Stimulated activated naive CD8-positive, alpha-beta T cell treated with anti-CD3 and anti-CD28 coated beads, Interleukin-15, Interleukin-2, amounts not matched to agents 100 ng/mL and 50 ng/mL, for 24 hours (primary cell): ENCODE measurements around the gene PARP1.
"Not testable (repeated sequence)": the region's sequence is repeated elsewhere in the genome, so short reads cannot be mapped to it uniquely, and the experiment has no call there.

ENCODE experiments used
- H3K27ac Mint-ChIP-seq: one replicate; pipeline ENCODE4 v1.8.0; 2021; ENCODE audit warnings: mild to moderate bottlenecking, mixed read lengths
- H3K27me3 Mint-ChIP-seq: one replicate; pipeline ENCODE4 v1.8.0; 2021; ENCODE audit warnings: mixed read lengths
- H3K36me3 Mint-ChIP-seq: one replicate; pipeline ENCODE4 v1.8.0; 2021; ENCODE audit warnings: low read depth, mixed read lengths
- H3K4me1 Mint-ChIP-seq: one replicate; pipeline ENCODE4 v1.8.0; 2021; ENCODE audit warnings: low read depth, mixed read lengths
- H3K4me3 Mint-ChIP-seq: one replicate; pipeline ENCODE4 v1.8.0; 2021; ENCODE audit warnings: mild to moderate bottlenecking, mixed read lengths
- H3K9me3 Mint-ChIP-seq: one replicate; pipeline ENCODE4 v1.8.0; 2021; ENCODE audit warnings: mixed read lengths

The PARP1 gene

GRCh38 chr1:226344441-226345259, 63.2 kb downstream of the PARP1 start:
- Mint-ChIP-seq H3K36me3 (peaks cover 8% of the 10 kb centered on the region), H3K4me1 (peaks cover 5% of the 10 kb centered on the region), H3K4me3 (no peak overlapping the region), H3K9me3 (peaks cover 7% of the 10 kb centered on the region), H3K27me3 (peaks cover 13% of the 10 kb centered on the region), H3K27ac (no peak overlapping the region)

GRCh38 chr1:226342656-226343055, 65.2 kb downstream of the PARP1 start:
- Mint-ChIP-seq H3K36me3 (peaks cover 8% of the 10 kb centered on the region), H3K9me3 (peaks cover 7% of the 10 kb centered on the region), H3K4me3 (no peak overlapping the region), H3K27ac (no peak overlapping the region), H3K4me1 (peaks cover 10% of the 10 kb centered on the region), H3K27me3 (peaks cover 13% of the 10 kb centered on the region)

GRCh38 chr1:226340111-226340510, 67.8 kb downstream of the PARP1 start:
- not testable (repeated sequence) for H3K27ac Mint-ChIP-seq, H3K9me3 Mint-ChIP-seq, H3K4me3 Mint-ChIP-seq, H3K36me3 Mint-ChIP-seq
- H3K27me3 Mint-ChIP-seq, result peaks cover 13% of the 10 kb centered on the region
- peaks cover 17% of the 10 kb centered on the region for H3K4me1 Mint-ChIP-seq

GRCh38 chr1:226337276-226337875, 70.5 kb downstream of the PARP1 start:
- Mint-ChIP-seq H3K4me1 (peaks cover 18% of the 10 kb centered on the region), H3K9me3 (peaks cover 7% of the 10 kb centered on the region), H3K27ac (no peak overlapping the region), H3K36me3 (peaks cover 8% of the 10 kb centered on the region), H3K4me3 (no peak overlapping the region), H3K27me3 (peaks cover 13% of the 10 kb centered on the region)

GRCh38 chr1:226335661-226336060, 72.2 kb downstream of the PARP1 start:
- Mint-ChIP-seq H3K36me3 (peaks cover 6% of the 10 kb centered on the region), H3K27ac (no peak overlapping the region), H3K27me3 (peaks cover 10% of the 10 kb centered on the region), H3K4me3 (no peak overlapping the region), H3K4me1 (peaks cover 18% of the 10 kb centered on the region), H3K9me3 (peaks cover 6% of the 10 kb centered on the region)

GRCh38 chr1:226332947-226333346, 74.9 kb downstream of the PARP1 start:
- H3K4me1 Mint-ChIP-seq, result peaks cover 15% of the 10 kb centered on the region
- no peaks in the 10 kb centered on the region for H3K27me3 Mint-ChIP-seq
- H3K27ac Mint-ChIP-seq, result no peak overlapping the region
- H3K9me3 Mint-ChIP-seq, result no peaks in the 10 kb centered on the region
- H3K4me3 Mint-ChIP-seq, result peak overlapping the region; percentile 75
- H3K36me3 Mint-ChIP-seq, result no peaks in the 10 kb centered on the region

- H3K27ac Mint-ChIP-seq, result no peak overlapping the region
- H3K4me3 Mint-ChIP-seq, result no peak overlapping the region
- no peaks in the 10 kb centered on the region for H3K36me3 Mint-ChIP-seq
- H3K9me3 Mint-ChIP-seq, result no peaks in the 10 kb centered on the region
- no peaks in the 10 kb centered on the region for H3K27me3 Mint-ChIP-seq
- peaks cover 5% of the 10 kb centered on the region for H3K4me1 Mint-ChIP-seq
Observed at GRCh38 chr1:226329237-226329636, 78.7 kb downstream of the PARP1 start.

- no peaks in the 10 kb centered on the region for H3K4me1 Mint-ChIP-seq
- H3K27ac Mint-ChIP-seq, result no peak overlapping the region
- no peaks in the 10 kb centered on the region for H3K36me3 Mint-ChIP-seq
- H3K4me3 Mint-ChIP-seq, result no peak overlapping the region
- H3K27me3 Mint-ChIP-seq, result no peaks in the 10 kb centered on the region
- H3K9me3 Mint-ChIP-seq, result no peaks in the 10 kb centered on the region
Observed at GRCh38 chr1:226327761-226328162, 80.1 kb downstream of the PARP1 start.

GRCh38 chr1:226325178-226325577, 82.7 kb downstream of the PARP1 start:
- no peak overlapping the region for H3K4me3 Mint-ChIP-seq

GRCh38 chr1:226324479-226324878, 83.4 kb downstream of the PARP1 start:
- Mint-ChIP-seq H3K4me1 (no peaks in the 10 kb centered on the region), H3K27ac (no peak overlapping the region), H3K9me3 (no peaks in the 10 kb centered on the region), H3K4me3 (no peak overlapping the region), H3K27me3 (no peaks in the 10 kb centered on the region), H3K36me3 (no peaks in the 10 kb centered on the region)

More at GRCh38 chr1:226325178-226325577, 82.7 kb downstream of the PARP1 start:
- H3K27ac Mint-ChIP-seq, result no peak overlapping the region
- H3K9me3 Mint-ChIP-seq, result no peaks in the 10 kb centered on the region
- H3K4me1 Mint-ChIP-seq, result no peaks in the 10 kb centered on the region
- no peaks in the 10 kb centered on the region for H3K27me3 Mint-ChIP-seq
- H3K36me3 Mint-ChIP-seq, result no peaks in the 10 kb centered on the region

- Mint-ChIP-seq H3K9me3 (no peaks in the 10 kb centered on the region), H3K27me3 (peaks cover 4% of the 10 kb centered on the region), H3K27ac (no peak overlapping the region), H3K36me3 (no peaks in the 10 kb centered on the region), H3K4me1 (no peaks in the 10 kb centered on the region), H3K4me3 (no peak overlapping the region)
Observed at GRCh38 chr1:226322986-226323385, 84.9 kb downstream of the PARP1 start.

GRCh38 chr1:226320930-226321329, 87.0 kb downstream of the PARP1 start:
- H3K27ac Mint-ChIP-seq, result no peak overlapping the region
- H3K4me1 Mint-ChIP-seq, result no peaks in the 10 kb centered on the region
- H3K27me3 Mint-ChIP-seq, result peaks cover 15% of the 10 kb centered on the region
- H3K9me3 Mint-ChIP-seq, result no peaks in the 10 kb centered on the region
- H3K4me3 Mint-ChIP-seq, result no peak overlapping the region
- no peaks in the 10 kb centered on the region for H3K36me3 Mint-ChIP-seq

GRCh38 chr1:226318471-226318870, 89.4 kb downstream of the PARP1 start:
- H3K27me3 Mint-ChIP-seq, result peaks cover 24% of the 10 kb centered on the region
- no peaks in the 10 kb centered on the region for H3K36me3 Mint-ChIP-seq
- H3K4me3 Mint-ChIP-seq, result no peak overlapping the region
- no peak overlapping the region for H3K27ac Mint-ChIP-seq
- no peaks in the 10 kb centered on the region for H3K9me3 Mint-ChIP-seq
- H3K4me1 Mint-ChIP-seq, result no peaks in the 10 kb centered on the region

- peaks cover 46% of the 10 kb centered on the region for H3K27me3 Mint-ChIP-seq
- no peak overlapping the region for H3K4me3 Mint-ChIP-seq
- no peaks in the 10 kb centered on the region for H3K9me3 Mint-ChIP-seq
- peaks cover 14% of the 10 kb centered on the region for H3K4me1 Mint-ChIP-seq
- no peak overlapping the region for H3K27ac Mint-ChIP-seq
- H3K36me3 Mint-ChIP-seq, result no peaks in the 10 kb centered on the region
Observed at GRCh38 chr1:226314055-226314454, 93.8 kb downstream of the PARP1 start.

- Mint-ChIP-seq H3K27me3 (peaks cover 39% of the 10 kb centered on the region), H3K27ac (no peak overlapping the region), H3K36me3 (no peaks in the 10 kb centered on the region), H3K9me3 (no peaks in the 10 kb centered on the region), H3K4me3 (no peak overlapping the region), H3K4me1 (peaks cover 22% of the 10 kb centered on the region)
Observed at GRCh38 chr1:226312065-226312464, 95.8 kb downstream of the PARP1 start.
